ENCODE results near the gene TMPO. TPM values are rescaled to one million over a fixed set of nuclear protein-coding genes. Genes with fewer than 3 reads are reported as not detected.

The TMPO gene
- total RNA-seq, 4 donors from 2014 or later, result 59.7 to 256 (median 93.8) TPM

- Histone ChIP-seq H3K9me3 (no peaks in the 10 kb centered on the region), H3K27me3 (no peaks in the 10 kb centered on the region)
These were observed 1.7 kb upstream of the TMPO start for GRCh38 chr12:98513379-98514322.

GRCh38 chr12:98514982-98515286 is 456 bp upstream of the TMPO start:
- H3K27me3 ChIP-seq, result no peaks in the 10 kb centered on the region
- H3K36me3 ChIP-seq, result no peaks in the 10 kb centered on the region
- H3K4me3 ChIP-seq, result peak overlapping the region; percentile 77 to 96
- no peak for TF ChIP-seq CTCF (IDR thresholded peaks at IDR 0.05)
- no peak for TF ChIP-seq POLR2A (IDR thresholded peaks at IDR 0.05)
- no peaks in the 10 kb centered on the region for H3K9me3 ChIP-seq
- DNase-seq, result no peak
- intact Hi-C loops (cut with DNase I; ENCODE audit: low total_unique reads), result loop anchor here (5.0 kb wide), 1 partner anchor 93 kb away; no protein-coding TSS in a partner anchor
- peaks cover 0 to 10% of the 10 kb centered on the region in 2 donors for H3K4me1 ChIP-seq
- peak overlapping the region; percentile 97 to 98 for H3K27ac ChIP-seq

More at GRCh38 chr12:98513379-98514322, 1.7 kb upstream of the TMPO start:
- H3K27ac ChIP-seq, result peak overlapping the region; percentile 97 to 98
- no peak for TF ChIP-seq POLR2A (IDR thresholded peaks at IDR 0.05)
- no peak for TF ChIP-seq CTCF (IDR thresholded peaks at IDR 0.05)
- intact Hi-C loops (cut with DNase I; ENCODE audit: low total_unique reads), result no loop called here
- DNase-seq, result no peak
- H3K4me1 ChIP-seq, result peaks cover 0 to 10% of the 10 kb centered on the region in 2 donors
- H3K4me3 ChIP-seq, result no peak overlapping the region
- no peaks in the 10 kb centered on the region for H3K36me3 ChIP-seq

- Histone ChIP-seq H3K9me3 (no peaks in the 10 kb centered on the region), H3K4me3 (peak overlapping the region; percentile 77 to 96), H3K36me3 (no peaks in the 10 kb centered on the region), H3K4me1 (peaks cover 0 to 10% of the 10 kb centered on the region in 2 donors), H3K27me3 (no peaks in the 10 kb centered on the region), H3K27ac (peak overlapping the region; percentile 97 to 98)
- DNase-seq, result peak; percentile 52 to 78
- peak in 1 of 2 donors; percentile 23 for TF ChIP-seq POLR2A (IDR thresholded peaks at IDR 0.05)
- TF ChIP-seq CTCF (IDR thresholded peaks at IDR 0.05), result peak; percentile 71 to 76 (median 72)
- intact Hi-C loops (cut with DNase I; ENCODE audit: low total_unique reads), result loop anchor here (5.0 kb wide), 1 partner anchor 94 kb away; no protein-coding TSS in a partner anchor
These were observed 902 bp downstream of the TMPO start for GRCh38 chr12:98516111-98516873.

- Histone ChIP-seq H3K4me1 (peaks cover 0 to 5% of the 10 kb centered on the region in 2 donors), H3K4me3 (no peak overlapping the region), H3K27me3 (no peaks in the 10 kb centered on the region), H3K36me3 (no peaks in the 10 kb centered on the region), H3K27ac (no peak overlapping the region), H3K9me3 (no peaks in the 10 kb centered on the region)
- no peak for DNase-seq
- no peak for TF ChIP-seq CTCF (IDR thresholded peaks at IDR 0.05)
- no peak for TF ChIP-seq POLR2A (IDR thresholded peaks at IDR 0.05)
- intact Hi-C loops (cut with DNase I; ENCODE audit: low total_unique reads), result loop anchor here (5.0 kb wide), 1 partner anchor 97 kb away; no protein-coding TSS in a partner anchor
These were observed 4.0 kb downstream of the TMPO start for GRCh38 chr12:98519257-98519907.

All from uterus (tissue), 4 donors.